ENCODE measurements around the gene NCOA6.

The NCOA6 gene

DNA sequence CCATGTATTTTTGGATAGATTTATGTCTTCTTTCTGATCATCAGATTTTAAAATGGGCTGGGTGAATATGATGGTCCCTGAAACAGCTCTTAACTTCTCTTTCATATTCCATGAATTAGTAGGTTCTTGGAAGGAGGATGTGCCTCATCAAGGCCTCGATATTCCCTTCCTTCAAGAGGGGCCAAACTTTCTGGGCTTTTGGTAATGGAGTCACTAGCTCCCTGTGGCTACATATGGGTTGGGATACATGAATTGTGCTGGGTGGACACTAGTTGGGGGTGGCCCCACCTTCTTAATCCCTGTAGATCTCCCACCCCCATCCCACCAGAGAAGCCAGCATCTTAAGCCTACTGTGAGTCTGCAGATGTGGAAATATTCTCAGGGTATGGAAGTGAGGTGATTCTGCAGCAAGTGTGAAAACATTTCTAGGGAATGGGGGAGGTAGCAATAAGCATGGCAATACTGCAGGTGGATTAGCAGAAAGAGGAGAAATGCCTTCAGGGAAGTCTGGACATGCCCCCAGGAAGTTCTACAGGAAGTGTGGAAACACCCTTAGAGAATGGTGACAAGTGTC, 119.1 kb downstream of the NCOA6 start:
- Histone ChIP-seq H3K36me3 (ENCODE audit: insufficient read depth, low read length) (no peaks in the 10 kb centered on the region), H3K4me2 (ENCODE audit: low read length) (no peak overlapping the region), H3K4me1 (ENCODE audit: insufficient read depth, low read length, severe bottlenecking) (peaks cover 30% of the 10 kb centered on the region), H4K20me1 (ENCODE audit: insufficient read depth, low read length) (no peaks in the 10 kb centered on the region), H3K9me3 (ENCODE audit: low read length) (no peaks in the 10 kb centered on the region), H3K4me3 (ENCODE audit: low read depth, low read length, poor library complexity, severe bottlenecking) (no peak overlapping the region), H3K9ac (ENCODE audit: low read length) (no peak overlapping the region), H3K9me2 (ENCODE audit: low read depth, low read length) (no peaks in the 10 kb centered on the region), H3F3A (ENCODE audit: insufficient read depth, low read length) (no peaks in the 10 kb centered on the region), H3K27me3 (ENCODE audit: insufficient read depth, low read length) (no peaks in the 10 kb centered on the region), H3K27ac (ENCODE audit: low read depth, low read length, poor library complexity, severe bottlenecking) (no peak overlapping the region), H2AFZ (ENCODE audit: low read length) (no peak overlapping the region), H3K79me2 (ENCODE audit: insufficient read depth, low read length) (no peaks in the 10 kb centered on the region)
- TF ChIP-seq EZH2 (IDR thresholded peaks at IDR 0.05; ENCODE audit: borderline replicate concordance, low read length): no peak
- TF ChIP-seq, protein P1, sequence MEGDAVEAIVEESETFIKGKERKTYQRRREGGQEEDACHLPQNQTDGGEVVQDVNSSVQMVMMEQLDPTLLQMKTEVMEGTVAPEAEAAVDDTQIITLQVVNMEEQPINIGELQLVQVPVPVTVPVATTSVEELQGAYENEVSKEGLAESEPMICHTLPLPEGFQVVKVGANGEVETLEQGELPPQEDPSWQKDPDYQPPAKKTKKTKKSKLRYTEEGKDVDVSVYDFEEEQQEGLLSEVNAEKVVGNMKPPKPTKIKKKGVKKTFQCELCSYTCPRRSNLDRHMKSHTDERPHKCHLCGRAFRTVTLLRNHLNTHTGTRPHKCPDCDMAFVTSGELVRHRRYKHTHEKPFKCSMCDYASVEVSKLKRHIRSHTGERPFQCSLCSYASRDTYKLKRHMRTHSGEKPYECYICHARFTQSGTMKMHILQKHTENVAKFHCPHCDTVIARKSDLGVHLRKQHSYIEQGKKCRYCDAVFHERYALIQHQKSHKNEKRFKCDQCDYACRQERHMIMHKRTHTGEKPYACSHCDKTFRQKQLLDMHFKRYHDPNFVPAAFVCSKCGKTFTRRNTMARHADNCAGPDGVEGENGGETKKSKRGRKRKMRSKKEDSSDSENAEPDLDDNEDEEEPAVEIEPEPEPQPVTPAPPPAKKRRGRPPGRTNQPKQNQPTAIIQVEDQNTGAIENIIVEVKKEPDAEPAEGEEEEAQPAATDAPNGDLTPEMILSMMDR (IDR thresholded peaks at IDR 0.05; ENCODE audit: low read length): no peak

DNA sequence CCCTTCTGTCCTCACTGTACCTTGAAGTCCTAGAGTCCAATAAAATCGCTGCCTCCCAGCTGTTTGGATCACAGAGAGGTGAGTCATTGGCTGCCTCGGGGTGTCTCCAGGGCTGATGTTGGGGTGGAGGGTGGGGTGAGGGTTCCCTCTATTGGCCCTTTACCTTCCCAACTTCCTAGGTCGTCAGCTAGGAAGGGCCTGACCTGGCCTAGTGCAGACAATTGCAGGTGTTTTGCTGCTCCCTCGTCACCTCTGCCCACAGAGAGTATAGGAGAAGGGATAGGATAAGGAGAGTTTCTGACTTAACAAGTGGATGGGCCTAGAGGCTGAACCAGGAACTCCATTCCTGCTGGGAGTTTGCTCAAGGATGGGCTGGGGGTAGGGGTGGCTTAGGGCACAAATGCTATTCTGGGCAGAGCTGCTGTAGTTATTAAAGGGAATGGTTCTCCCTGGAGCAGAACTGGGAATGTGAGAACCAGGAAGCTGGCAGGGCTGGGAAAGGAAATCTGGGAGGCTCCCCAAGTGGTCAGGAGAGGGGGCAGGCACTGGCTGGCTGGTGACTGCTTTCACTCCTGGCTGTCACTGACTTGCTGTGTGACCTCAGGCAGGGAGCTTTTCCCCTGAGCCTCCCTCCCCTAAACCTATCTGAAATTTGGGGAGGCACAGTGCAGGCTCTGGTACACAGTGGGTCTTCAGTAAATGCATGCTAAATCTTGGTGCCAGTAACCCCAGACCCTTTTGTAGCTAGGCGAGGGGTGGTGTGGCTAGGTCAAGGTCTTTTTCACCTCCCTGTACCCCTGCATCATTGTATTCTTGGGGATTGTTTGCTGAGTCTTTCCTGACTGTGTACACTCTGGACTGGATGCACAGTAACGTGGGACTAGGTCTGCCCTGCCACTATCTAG, 119.8 kb downstream of the NCOA6 start:
- H3F3A ChIP-seq (ENCODE audit: insufficient read depth, low read length): no peaks in the 10 kb centered on the region
- TF ChIP-seq EZH2 (IDR thresholded peaks at IDR 0.05; ENCODE audit: borderline replicate concordance, low read length): no peak
- TF ChIP-seq, protein P1 (IDR thresholded peaks at IDR 0.05; ENCODE audit: low read length): no peak
- H4K20me1 ChIP-seq (ENCODE audit: insufficient read depth, low read length): no peaks in the 10 kb centered on the region
- H3K4me1 ChIP-seq (ENCODE audit: insufficient read depth, low read length, severe bottlenecking): peaks cover 29% of the 10 kb centered on the region
- no peak overlapping the region for H2AFZ ChIP-seq (ENCODE audit: low read length)
- no peaks in the 10 kb centered on the region for H3K9me2 ChIP-seq (ENCODE audit: low read depth, low read length)
- no peaks in the 10 kb centered on the region for H3K36me3 ChIP-seq (ENCODE audit: insufficient read depth, low read length)
- H3K4me3 ChIP-seq (ENCODE audit: low read depth, low read length, poor library complexity, severe bottlenecking): peak overlapping the region; percentile 80
- no peaks in the 10 kb centered on the region for H3K79me2 ChIP-seq (ENCODE audit: insufficient read depth, low read length)
- H3K27me3 ChIP-seq (ENCODE audit: insufficient read depth, low read length): no peaks in the 10 kb centered on the region
- no peak overlapping the region; the same call in 1 of the 2 replicates for H3K9ac ChIP-seq (ENCODE audit: low read length)
- H3K9me3 ChIP-seq (ENCODE audit: low read length): no peaks in the 10 kb centered on the region
- peak overlapping the region; percentile 62 for H3K27ac ChIP-seq (ENCODE audit: low read depth, low read length, poor library complexity, severe bottlenecking)
- peak overlapping the region; percentile 92 for H3K4me2 ChIP-seq (ENCODE audit: low read length)

DNA sequence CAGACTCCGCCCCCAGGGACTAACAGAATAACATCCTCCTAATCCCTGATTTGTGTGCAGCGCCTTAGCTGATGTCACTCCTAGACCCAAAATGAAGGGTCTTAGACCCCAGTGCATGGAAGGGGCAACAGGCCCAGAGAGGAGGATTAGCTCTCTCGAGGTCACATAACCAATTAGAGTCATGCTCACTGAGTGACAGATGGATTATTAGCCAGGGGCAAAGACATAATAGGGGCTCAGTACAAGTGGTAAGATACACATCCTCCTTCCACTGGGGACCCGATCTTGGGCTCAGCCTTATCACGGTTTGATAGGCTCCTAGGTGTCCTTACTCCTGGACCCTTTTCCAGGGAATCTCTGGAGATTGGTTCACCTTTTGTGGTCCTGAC, 120.4 kb downstream of the NCOA6 start:
- peak overlapping the region; percentile 62 for H3K27ac ChIP-seq (ENCODE audit: low read depth, low read length, poor library complexity, severe bottlenecking)
- H3K79me2 ChIP-seq (ENCODE audit: insufficient read depth, low read length): no peaks in the 10 kb centered on the region
- H3K4me3 ChIP-seq (ENCODE audit: low read depth, low read length, poor library complexity, severe bottlenecking): peak overlapping the region; percentile 80
- H3K4me2 ChIP-seq (ENCODE audit: low read length): peak overlapping the region; percentile 92
- no peaks in the 10 kb centered on the region for H3F3A ChIP-seq (ENCODE audit: insufficient read depth, low read length)
- H3K36me3 ChIP-seq (ENCODE audit: insufficient read depth, low read length): no peaks in the 10 kb centered on the region
- H3K9me2 ChIP-seq (ENCODE audit: low read depth, low read length): no peaks in the 10 kb centered on the region
- peak overlapping the region; percentile 74 for H3K9ac ChIP-seq (ENCODE audit: low read length)
- peaks cover 22% of the 10 kb centered on the region for H3K4me1 ChIP-seq (ENCODE audit: insufficient read depth, low read length, severe bottlenecking)
- H4K20me1 ChIP-seq (ENCODE audit: insufficient read depth, low read length): no peaks in the 10 kb centered on the region
- H2AFZ ChIP-seq (ENCODE audit: low read length): 0 out of 2 replicates have a peak overlapping the region, but pooled peaks have one; percentile 39
- TF ChIP-seq EZH2 (IDR thresholded peaks at IDR 0.05; ENCODE audit: borderline replicate concordance, low read length): no peak
- TF ChIP-seq, protein P1 (IDR thresholded peaks at IDR 0.05; ENCODE audit: low read length): no peak
- no peaks in the 10 kb centered on the region for H3K27me3 ChIP-seq (ENCODE audit: insufficient read depth, low read length)
- no peaks in the 10 kb centered on the region for H3K9me3 ChIP-seq (ENCODE audit: low read length)
